Calu3 (cell line): ENCODE results near the gene TSSC4. TPM values are rescaled to one million over a fixed set of nuclear protein-coding genes. Genes with fewer than 3 reads are reported as not detected.

Source experiments
- BruUV-seq: library from RNA; stranded (reverse); fragments of 400-500 nt; replicated peaks from 2 replicates; lab custom pipeline; 2021; lab: Mats Ljungman, UMichigan
- CTCF ChIA-PET: fragments of 300-600 bp; sonication (Branson Sonifier 250); formaldehyde crosslinking; loops from one replicate; lab custom pipeline; 2022; ENCODE audit warnings: antibody characterized with exemption; lab: Charles Lee
- DNase-seq: peaks from one replicate; pipeline ENCODE4 v3.0.0; 2022
- H3K27ac Mint-ChIP-seq: one replicate; pipeline ENCODE4 v1.8.0; 2022; ENCODE audit warnings: mixed read lengths; ENCODE audit not compliant: unreplicated experiment
- H3K27me3 Mint-ChIP-seq: one replicate; pipeline ENCODE4 v1.8.0; 2022; ENCODE audit warnings: mixed read lengths; ENCODE audit not compliant: unreplicated experiment
- H3K36me3 Mint-ChIP-seq: one replicate; pipeline ENCODE4 v1.8.0; 2022; ENCODE audit warnings: mild to moderate bottlenecking, moderate library complexity, mixed read lengths; ENCODE audit not compliant: insufficient read depth, unreplicated experiment
- H3K4me1 Mint-ChIP-seq: one replicate; pipeline ENCODE4 v1.8.0; 2022; ENCODE audit warnings: mild to moderate bottlenecking, low read depth, mixed read lengths; ENCODE audit not compliant: unreplicated experiment
- H3K4me3 Mint-ChIP-seq: one replicate; pipeline ENCODE4 v1.8.0; 2022; ENCODE audit warnings: mild to moderate bottlenecking, low read depth, moderate library complexity, mixed read lengths; ENCODE audit not compliant: unreplicated experiment
- H3K9me3 Mint-ChIP-seq: one replicate; pipeline ENCODE4 v1.8.0; 2022; ENCODE audit warnings: low read depth, mixed read lengths; ENCODE audit not compliant: unreplicated experiment
- CTCF ChIP-seq: fragments of 200-600 bp; IDR thresholded peaks from one replicate; pipeline ENCODE4 v1.8.0; 2022; ENCODE audit warnings: antibody characterized with exemption; ENCODE audit not compliant: unreplicated experiment
- intact Hi-C: fragments of 100-400 bp; cut with micrococcal nuclease; formaldehyde crosslinking; loops from one replicate; pipeline ENCODE4 v1.10.0; 2022; ENCODE audit not compliant: unreplicated experiment
- total RNA-seq: library from RNA; stranded (reverse); gene quantifications from 2 replicates; pipeline ENCODE4 v1.2.3, GENCODE V29; 2022

The TSSC4 gene
- total RNA-seq, 1 experiment from 2014 or later, result 49.4 TPM

- H3K27me3 Mint-ChIP-seq, result no peaks in the 10 kb centered on the region
- TF ChIP-seq CTCF, result no peak
- peaks cover 19% of the 10 kb centered on the region for H3K4me1 Mint-ChIP-seq
- peak; percentile 50 for DNase-seq
- CTCF ChIA-PET, result interaction anchor here (0.6 to 1.8 kb wide), 5 partner anchors 23 to 97 kb away, joined by 3 to 9 read pairs (median 3); partner anchors contain the start of gene TSSC4
- intact Hi-C loops, result no loop called here
- BruUV-seq, result TSS peak; percentile 63
- H3K27ac Mint-ChIP-seq, result peak overlapping the region; percentile 91
- H3K36me3 Mint-ChIP-seq, result peaks cover 35% of the 10 kb centered on the region
- peak overlapping the region; percentile 86 for H3K4me3 Mint-ChIP-seq
- no peaks in the 10 kb centered on the region for H3K9me3 Mint-ChIP-seq
These were observed 22.8 kb upstream of the TSSC4 start for GRCh38 chr11:2377511-2378443.

GRCh38 chr11:2378527-2379210 is 21.9 kb upstream of the TSSC4 start:
- peak overlapping the region; percentile 86 for H3K4me3 Mint-ChIP-seq

GRCh38 chr11:2379466-2380174 is 20.9 kb upstream of the TSSC4 start:
- CTCF ChIA-PET, result interaction anchor here (0.6 kb wide), 1 partner anchor 78 kb away, joined by 8 read pairs; the partner anchor contains the start of genes C11orf21 and TSPAN32
- no peak for TF ChIP-seq CTCF
- Mint-ChIP-seq H3K9me3 (no peaks in the 10 kb centered on the region), H3K27me3 (no peaks in the 10 kb centered on the region), H3K36me3 (peaks cover 35% of the 10 kb centered on the region), H3K27ac (no peak overlapping the region), H3K4me3 (no peak overlapping the region), H3K4me1 (peaks cover 19% of the 10 kb centered on the region)
- DNase-seq, result no peak
- intact Hi-C loops, result no loop called here
- BruUV-seq, result no TSS peak

More at GRCh38 chr11:2378527-2379210, 21.9 kb upstream of the TSSC4 start:
- intact Hi-C loops, result no loop called here
- DNase-seq, result no peak
- CTCF ChIA-PET, result interaction anchor here (0.6 to 1.8 kb wide), 5 partner anchors 22 to 141 kb away, joined by 3 to 9 read pairs (median 4); partner anchors contain the start of gene TSSC4
- TF ChIP-seq CTCF, result no peak
- H3K36me3 Mint-ChIP-seq, result peaks cover 35% of the 10 kb centered on the region
- H3K9me3 Mint-ChIP-seq, result no peaks in the 10 kb centered on the region
- no peaks in the 10 kb centered on the region for H3K27me3 Mint-ChIP-seq
- BruUV-seq, result no TSS peak
- H3K4me1 Mint-ChIP-seq, result peaks cover 19% of the 10 kb centered on the region
- H3K27ac Mint-ChIP-seq, result peak overlapping the region; percentile 67

- H3K36me3 Mint-ChIP-seq, result peaks cover 35% of the 10 kb centered on the region
- TF ChIP-seq CTCF, result no peak
- CTCF ChIA-PET, result interaction anchor here (1.3 kb wide), 1 partner anchor 18 kb away, joined by 4 read pairs; no protein-coding TSS in a partner anchor
- no peaks in the 10 kb centered on the region for H3K27me3 Mint-ChIP-seq
- H3K4me1 Mint-ChIP-seq, result peaks cover 13% of the 10 kb centered on the region
- no peak for DNase-seq
- no peak overlapping the region for H3K4me3 Mint-ChIP-seq
- BruUV-seq, result no TSS peak
- no peaks in the 10 kb centered on the region for H3K9me3 Mint-ChIP-seq
- intact Hi-C loops, result no loop called here
- H3K27ac Mint-ChIP-seq, result no peak overlapping the region
These were observed 20.2 kb upstream of the TSSC4 start for GRCh38 chr11:2380396-2380795.
